K562 (cell line): ENCODE measurements around the gene SEMA3G.

Experiments
- BMI1 ChIP-seq: fragments of 150-350 bp; IDR thresholded peaks from 2 replicates; pipeline ENCODE4 v1.6.1; 2014; ENCODE audit warnings: low read length
- EZH2 ChIP-seq: IDR thresholded peaks from 2 replicates; pipeline ENCODE4 v1.6.1; 2012; ENCODE audit warnings: low read depth, mild to moderate bottlenecking, inconsistent platforms, low read length, borderline replicate concordance
- POLR2AphosphoS5 ChIP-seq: IDR thresholded peaks from 2 replicates; pipeline ENCODE4 v1.6.1; 2011; ENCODE audit warnings: mild to moderate bottlenecking, low read depth, low read length, moderate library complexity; ENCODE audit not compliant: control insufficient read depth, insufficient read depth
- SIRT6 ChIP-seq: IDR thresholded peaks from one replicate; pipeline ENCODE4 v1.6.1; 2012; ENCODE audit warnings: low read depth, mild to moderate bottlenecking, control low read depth, inconsistent platforms, low read length, moderate library complexity
- ZNF41 ChIP-seq: fragments of 250-450 bp; sonication (Bioruptor Pico); conservative IDR thresholded peaks from 2 replicates; pipeline ENCODE4 v1.4.0; 2020; ENCODE audit warnings: mild to moderate bottlenecking
- TF ChIP-seq, protein P1 (sequence below): fragments of 450-650 bp; IDR thresholded peaks from 2 replicates; pipeline ENCODE4 v1.6.1; 2016
- TF ChIP-seq, protein P2 (sequence below): sonication (generic); formaldehyde crosslinking; IDR thresholded peaks from 2 replicates; pipeline ENCODE4 v1.8.0; 2022; ENCODE audit warnings: mild to moderate bottlenecking, missing genetic modification reagents
- TF ChIP-seq, protein P3 (sequence below), 3 experiments: IDR thresholded peaks in 2 of 3; conservative IDR thresholded peaks in 1 of 3; 2 replicates each; pipeline ENCODE4 v1.5.1; 2011 to 2012; ENCODE audit warnings: low read length in 3 of 3, mild to moderate bottlenecking in 3 of 3, control low read depth in 2 of 3, improper control_type of control experiment in 1 of 3, inconsistent platforms in 1 of 3, low read depth in 1 of 3, mixed read lengths in 1 of 3, moderate library complexity in 1 of 3; ENCODE audit not compliant: insufficient read depth in 2 of 3
- TF ChIP-seq, protein P4 (sequence below): IDR thresholded peaks from 2 replicates; pipeline ENCODE4 v1.6.1; 2011; ENCODE audit warnings: borderline replicate concordance, low read depth, mild to moderate bottlenecking, moderate library complexity, low read length; ENCODE audit not compliant: insufficient read depth, poor library complexity, severe bottlenecking

DNA sequence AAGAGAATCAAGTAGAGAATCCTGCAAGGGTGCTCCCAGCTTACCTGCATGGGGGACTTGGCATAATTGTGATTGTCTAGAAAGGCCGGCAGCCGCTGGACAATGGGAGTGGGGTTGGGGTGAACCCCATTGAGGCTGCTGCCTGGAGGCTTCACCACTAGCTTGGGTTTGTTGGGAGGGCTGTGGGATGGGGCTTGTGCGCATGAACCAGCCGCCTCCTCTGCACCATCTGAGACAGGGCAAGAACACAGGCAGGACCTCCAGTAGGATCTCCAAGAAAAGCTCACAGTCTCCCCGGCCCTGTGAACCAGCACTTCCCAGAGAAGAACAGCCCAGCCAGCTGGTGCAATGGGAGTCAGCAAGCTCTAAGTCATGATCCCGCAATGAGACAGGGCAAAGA lies 39.8 kb downstream of the SEMA3G start:
- TF ChIP-seq, protein P1, sequence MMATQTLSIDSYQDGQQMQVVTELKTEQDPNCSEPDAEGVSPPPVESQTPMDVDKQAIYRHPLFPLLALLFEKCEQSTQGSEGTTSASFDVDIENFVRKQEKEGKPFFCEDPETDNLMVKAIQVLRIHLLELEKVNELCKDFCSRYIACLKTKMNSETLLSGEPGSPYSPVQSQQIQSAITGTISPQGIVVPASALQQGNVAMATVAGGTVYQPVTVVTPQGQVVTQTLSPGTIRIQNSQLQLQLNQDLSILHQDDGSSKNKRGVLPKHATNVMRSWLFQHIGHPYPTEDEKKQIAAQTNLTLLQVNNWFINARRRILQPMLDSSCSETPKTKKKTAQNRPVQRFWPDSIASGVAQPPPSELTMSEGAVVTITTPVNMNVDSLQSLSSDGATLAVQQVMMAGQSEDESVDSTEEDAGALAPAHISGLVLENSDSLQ = no peak
- TF ChIP-seq SIRT6 (no peak), BMI1 (no peak), EZH2 (no peak), POLR2AphosphoS5 (no peak), ZNF41 (CRISPR knock-in tag) (no peak)
- TF ChIP-seq, protein P2, sequence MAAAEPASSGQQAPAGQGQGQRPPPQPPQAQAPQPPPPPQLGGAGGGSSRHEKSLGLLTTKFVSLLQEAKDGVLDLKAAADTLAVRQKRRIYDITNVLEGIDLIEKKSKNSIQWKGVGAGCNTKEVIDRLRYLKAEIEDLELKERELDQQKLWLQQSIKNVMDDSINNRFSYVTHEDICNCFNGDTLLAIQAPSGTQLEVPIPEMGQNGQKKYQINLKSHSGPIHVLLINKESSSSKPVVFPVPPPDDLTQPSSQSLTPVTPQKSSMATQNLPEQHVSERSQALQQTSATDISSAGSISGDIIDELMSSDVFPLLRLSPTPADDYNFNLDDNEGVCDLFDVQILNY = no peak
- TF ChIP-seq, protein P3, sequence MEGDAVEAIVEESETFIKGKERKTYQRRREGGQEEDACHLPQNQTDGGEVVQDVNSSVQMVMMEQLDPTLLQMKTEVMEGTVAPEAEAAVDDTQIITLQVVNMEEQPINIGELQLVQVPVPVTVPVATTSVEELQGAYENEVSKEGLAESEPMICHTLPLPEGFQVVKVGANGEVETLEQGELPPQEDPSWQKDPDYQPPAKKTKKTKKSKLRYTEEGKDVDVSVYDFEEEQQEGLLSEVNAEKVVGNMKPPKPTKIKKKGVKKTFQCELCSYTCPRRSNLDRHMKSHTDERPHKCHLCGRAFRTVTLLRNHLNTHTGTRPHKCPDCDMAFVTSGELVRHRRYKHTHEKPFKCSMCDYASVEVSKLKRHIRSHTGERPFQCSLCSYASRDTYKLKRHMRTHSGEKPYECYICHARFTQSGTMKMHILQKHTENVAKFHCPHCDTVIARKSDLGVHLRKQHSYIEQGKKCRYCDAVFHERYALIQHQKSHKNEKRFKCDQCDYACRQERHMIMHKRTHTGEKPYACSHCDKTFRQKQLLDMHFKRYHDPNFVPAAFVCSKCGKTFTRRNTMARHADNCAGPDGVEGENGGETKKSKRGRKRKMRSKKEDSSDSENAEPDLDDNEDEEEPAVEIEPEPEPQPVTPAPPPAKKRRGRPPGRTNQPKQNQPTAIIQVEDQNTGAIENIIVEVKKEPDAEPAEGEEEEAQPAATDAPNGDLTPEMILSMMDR (IDR thresholded peaks at IDR 0.05 in 2 of 3, conservative IDR thresholded peaks at IDR 0.05 in 1 of 3; ENCODE audit: insufficient read depth in 2 of 3, low read depth in 1 of 3, low read length in 3 of 3) = no peak
- TF ChIP-seq, protein P4, sequence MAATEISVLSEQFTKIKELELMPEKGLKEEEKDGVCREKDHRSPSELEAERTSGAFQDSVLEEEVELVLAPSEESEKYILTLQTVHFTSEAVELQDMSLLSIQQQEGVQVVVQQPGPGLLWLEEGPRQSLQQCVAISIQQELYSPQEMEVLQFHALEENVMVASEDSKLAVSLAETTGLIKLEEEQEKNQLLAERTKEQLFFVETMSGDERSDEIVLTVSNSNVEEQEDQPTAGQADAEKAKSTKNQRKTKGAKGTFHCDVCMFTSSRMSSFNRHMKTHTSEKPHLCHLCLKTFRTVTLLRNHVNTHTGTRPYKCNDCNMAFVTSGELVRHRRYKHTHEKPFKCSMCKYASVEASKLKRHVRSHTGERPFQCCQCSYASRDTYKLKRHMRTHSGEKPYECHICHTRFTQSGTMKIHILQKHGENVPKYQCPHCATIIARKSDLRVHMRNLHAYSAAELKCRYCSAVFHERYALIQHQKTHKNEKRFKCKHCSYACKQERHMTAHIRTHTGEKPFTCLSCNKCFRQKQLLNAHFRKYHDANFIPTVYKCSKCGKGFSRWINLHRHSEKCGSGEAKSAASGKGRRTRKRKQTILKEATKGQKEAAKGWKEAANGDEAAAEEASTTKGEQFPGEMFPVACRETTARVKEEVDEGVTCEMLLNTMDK = no peak
